Liver (tissue), 9 donors: ENCODE results near the gene HSD3B7. TPM values are rescaled to one million over a fixed set of nuclear protein-coding genes. Genes with fewer than 3 reads are reported as not detected.

Source experiments
- DNase-seq: peaks from one replicate; pipeline ENCODE4 v3.0.0-alpha.2; 2017; ENCODE audit warnings: low spot score
- H3K27ac ChIP-seq, 2 donors: one replicate each; pipeline ENCODE4 v1.7.0; 2013; ENCODE audit warnings: inconsistent platforms in 2 of 2, low read length in 2 of 2, control low read depth in 1 of 2, low read depth in 1 of 2, mild to moderate bottlenecking in 1 of 2
- H3K27me3 ChIP-seq, 4 donors: one replicate each; pipeline versions ENCODE4 v1.6.1 to v1.7.0; 2013; ENCODE audit warnings: low read length in 3 of 4, inconsistent platforms in 1 of 4, mild to moderate bottlenecking in 1 of 4, moderate library complexity in 1 of 4; ENCODE audit not compliant: control insufficient read depth in 4 of 4, insufficient read depth in 4 of 4
- H3K36me3 ChIP-seq, 4 donors: one replicate each; pipeline versions ENCODE4 v1.6.1 to v1.7.0; 2013; ENCODE audit warnings: low read length in 3 of 4, mild to moderate bottlenecking in 3 of 4, low read depth in 1 of 4, moderate library complexity in 1 of 4; ENCODE audit not compliant: control insufficient read depth in 4 of 4, insufficient read depth in 3 of 4
- H3K4me1 ChIP-seq, 4 donors: one replicate each; pipeline versions ENCODE4 v1.6.1 to v1.7.0; 2013; ENCODE audit warnings: low read length in 3 of 4, mild to moderate bottlenecking in 3 of 4, moderate library complexity in 1 of 4; ENCODE audit not compliant: control insufficient read depth in 4 of 4, insufficient read depth in 4 of 4
- H3K4me3 ChIP-seq, 3 donors: one replicate each; pipeline versions ENCODE4 v1.6.1 to v1.7.0; 2013; ENCODE audit warnings: low read length in 3 of 3, control low read depth in 1 of 3, low read depth in 1 of 3, mild to moderate bottlenecking in 1 of 3
- H3K9ac ChIP-seq, 2 donors: one replicate each; pipeline ENCODE4 v1.7.0; 2013; ENCODE audit warnings: low read length in 2 of 2, mild to moderate bottlenecking in 2 of 2, moderate library complexity in 2 of 2, control low read depth in 1 of 2, low read depth in 1 of 2
- H3K9me3 ChIP-seq, 4 donors: one replicate each; pipeline versions ENCODE4 v1.6.1 to v1.7.0; 2013; ENCODE audit warnings: low read length in 3 of 4; ENCODE audit not compliant: control insufficient read depth in 4 of 4
- FOXA2 ChIP-seq: IDR thresholded peaks from 2 replicates; pipeline ENCODE4 v1.6.1; 2016; ENCODE audit warnings: antibody characterized with exemption
- GABPA ChIP-seq, 2 donors: IDR thresholded peaks in 1 of 2; conservative IDR thresholded peaks in 1 of 2; 2 replicates each; pipeline ENCODE4 v1.6.1; 2016; ENCODE audit warnings: antibody characterized with exemption in 2 of 2, mild to moderate bottlenecking in 1 of 2, moderate library complexity in 1 of 2
- HNF4A ChIP-seq, 2 donors: conservative IDR thresholded peaks; 2 replicates each; pipeline ENCODE4 v1.6.1; 2016; ENCODE audit warnings: antibody characterized with exemption in 2 of 2, mild to moderate bottlenecking in 2 of 2
- HNF4G ChIP-seq: IDR thresholded peaks from 2 replicates; pipeline ENCODE4 v1.6.1; 2016; ENCODE audit warnings: antibody characterized with exemption
- JUND ChIP-seq, 2 donors: IDR thresholded peaks; 2 replicates each; pipeline ENCODE4 v1.6.1; 2016; ENCODE audit warnings: antibody characterized with exemption in 2 of 2
- RAD21 ChIP-seq, 2 donors: IDR thresholded peaks; 2 replicates each; pipeline ENCODE4 v1.6.1; 2016; ENCODE audit warnings: antibody characterized with exemption in 2 of 2, mild to moderate bottlenecking in 2 of 2
- RXRA ChIP-seq, 2 donors: IDR thresholded peaks; 2 replicates each; pipeline ENCODE4 v1.6.1; 2017 to 2018; ENCODE audit warnings: antibody characterized with exemption in 2 of 2, mild to moderate bottlenecking in 1 of 2
- SP1 ChIP-seq: IDR thresholded peaks from 2 replicates; pipeline ENCODE4 v1.6.1; 2018; ENCODE audit warnings: antibody characterized with exemption, mild to moderate bottlenecking
- TAF1 ChIP-seq: conservative IDR thresholded peaks from 2 replicates; pipeline ENCODE4 v1.6.1; 2016; ENCODE audit warnings: antibody characterized with exemption, mild to moderate bottlenecking
- WGBS: extraction: QIAGEN DNeasy Blood & Tissue Kit; methylation state at CpG from one replicate; pipeline ENCODE4 v1.1.7; 2013; 5-methylcytosine and 5-hydroxymethylcytosine counted together
- polyA plus RNA-seq, 2 donors: library from polyadenylated mRNA; stranded (reverse) in 1 of 2; unstranded in 1 of 2; fragments of 200-250 nt in 1 of 2; fragments of >200 nt in 1 of 2; fragmentation: Nextera tagmentation in 1 of 2; extraction: Ambion mirVana in 1 of 2; gene quantifications; one replicate each; pipeline versions ENCODE4 v1.2.1 to v1.2.3, GENCODE V29; 2013 to 2015
- total RNA-seq, 2 donors: library from RNA; depleted of rRNA; stranded (reverse); fragments of >200 nt; gene quantifications; one replicate each; pipeline ENCODE4 v1.2.3, GENCODE V29; 2014
- TF ChIP-seq, protein P1 (sequence below): IDR thresholded peaks from 2 replicates; pipeline ENCODE4 v1.6.1; 2016; ENCODE audit warnings: antibody characterized with exemption, mild to moderate bottlenecking
- TF ChIP-seq, protein P2 (sequence below): IDR thresholded peaks from 2 replicates; pipeline ENCODE4 v1.6.1; 2016; ENCODE audit warnings: antibody characterized with exemption
- TF ChIP-seq, protein P3 (sequence below): fragments of 150-350 bp; IDR thresholded peaks from 2 replicates; pipeline ENCODE4 v1.5.1; 2017; ENCODE audit warnings: improper control_type of control experiment, low read depth, low read length; ENCODE audit not compliant: missing input control
- donor health status: healthy.
- donor health status: healthy.
- donor health status: healthy.
- donor health status: healthy.
- donor health status: healthy.

HSD3B7 gene
- total and polyA plus RNA-seq, 4 donors = 23.9 to 93.9 (median 79.4) TPM

DNA sequence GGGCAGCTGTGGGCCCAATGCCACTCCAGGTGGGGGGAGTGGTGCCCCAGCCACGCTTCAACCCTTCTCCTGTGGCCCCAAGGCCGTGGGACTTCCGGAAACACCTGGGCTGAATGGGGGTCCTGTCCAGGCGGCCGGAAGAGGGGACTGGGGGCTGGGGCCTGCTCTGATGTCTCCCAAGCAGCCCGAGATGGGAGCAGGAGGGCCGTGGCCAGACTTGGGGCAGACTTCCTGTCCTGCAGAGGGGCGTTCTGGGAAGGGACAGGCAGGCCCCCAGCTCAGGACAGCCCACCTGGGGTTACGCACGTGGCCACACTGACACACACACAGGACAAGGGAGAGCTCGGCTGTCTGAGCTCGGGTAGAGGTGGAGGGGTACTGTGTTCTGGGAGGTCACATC, 5.1 kb downstream of the HSD3B7 start:
- H3K4me3 ChIP-seq = no peak overlapping the region
- H3K9me3 ChIP-seq = no peaks in the 10 kb centered on the region
- 89% methylated on average over 12 of the region's 12 CpGs for WGBS
- no peak for DNase-seq
- H3K9ac ChIP-seq = no peak overlapping the region
- H3K4me1 ChIP-seq = peaks cover 5 to 17% (median 11%) of the 10 kb centered on the region in 4 donors
- no peak overlapping the region for H3K27ac ChIP-seq
- no peak for TF ChIP-seq FOXA2
- no peak for TF ChIP-seq RXRA (IDR thresholded peaks at IDR 0.05)
- no peak for TF ChIP-seq GABPA (IDR thresholded peaks at IDR 0.05 in 1 of 2, conservative IDR thresholded peaks at IDR 0.05 in 1 of 2)
- TF ChIP-seq HNF4G = no peak
- no peak for TF ChIP-seq SP1
- TF ChIP-seq, protein P1, sequence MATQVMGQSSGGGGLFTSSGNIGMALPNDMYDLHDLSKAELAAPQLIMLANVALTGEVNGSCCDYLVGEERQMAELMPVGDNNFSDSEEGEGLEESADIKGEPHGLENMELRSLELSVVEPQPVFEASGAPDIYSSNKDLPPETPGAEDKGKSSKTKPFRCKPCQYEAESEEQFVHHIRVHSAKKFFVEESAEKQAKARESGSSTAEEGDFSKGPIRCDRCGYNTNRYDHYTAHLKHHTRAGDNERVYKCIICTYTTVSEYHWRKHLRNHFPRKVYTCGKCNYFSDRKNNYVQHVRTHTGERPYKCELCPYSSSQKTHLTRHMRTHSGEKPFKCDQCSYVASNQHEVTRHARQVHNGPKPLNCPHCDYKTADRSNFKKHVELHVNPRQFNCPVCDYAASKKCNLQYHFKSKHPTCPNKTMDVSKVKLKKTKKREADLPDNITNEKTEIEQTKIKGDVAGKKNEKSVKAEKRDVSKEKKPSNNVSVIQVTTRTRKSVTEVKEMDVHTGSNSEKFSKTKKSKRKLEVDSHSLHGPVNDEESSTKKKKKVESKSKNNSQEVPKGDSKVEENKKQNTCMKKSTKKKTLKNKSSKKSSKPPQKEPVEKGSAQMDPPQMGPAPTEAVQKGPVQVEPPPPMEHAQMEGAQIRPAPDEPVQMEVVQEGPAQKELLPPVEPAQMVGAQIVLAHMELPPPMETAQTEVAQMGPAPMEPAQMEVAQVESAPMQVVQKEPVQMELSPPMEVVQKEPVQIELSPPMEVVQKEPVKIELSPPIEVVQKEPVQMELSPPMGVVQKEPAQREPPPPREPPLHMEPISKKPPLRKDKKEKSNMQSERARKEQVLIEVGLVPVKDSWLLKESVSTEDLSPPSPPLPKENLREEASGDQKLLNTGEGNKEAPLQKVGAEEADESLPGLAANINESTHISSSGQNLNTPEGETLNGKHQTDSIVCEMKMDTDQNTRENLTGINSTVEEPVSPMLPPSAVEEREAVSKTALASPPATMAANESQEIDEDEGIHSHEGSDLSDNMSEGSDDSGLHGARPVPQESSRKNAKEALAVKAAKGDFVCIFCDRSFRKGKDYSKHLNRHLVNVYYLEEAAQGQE = no peak
- TF ChIP-seq, protein P2, sequence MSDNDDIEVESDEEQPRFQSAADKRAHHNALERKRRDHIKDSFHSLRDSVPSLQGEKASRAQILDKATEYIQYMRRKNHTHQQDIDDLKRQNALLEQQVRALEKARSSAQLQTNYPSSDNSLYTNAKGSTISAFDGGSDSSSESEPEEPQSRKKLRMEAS = no peak
- TF ChIP-seq HNF4A (conservative IDR thresholded peaks at IDR 0.05) = no peak
- TF ChIP-seq, protein P3, sequence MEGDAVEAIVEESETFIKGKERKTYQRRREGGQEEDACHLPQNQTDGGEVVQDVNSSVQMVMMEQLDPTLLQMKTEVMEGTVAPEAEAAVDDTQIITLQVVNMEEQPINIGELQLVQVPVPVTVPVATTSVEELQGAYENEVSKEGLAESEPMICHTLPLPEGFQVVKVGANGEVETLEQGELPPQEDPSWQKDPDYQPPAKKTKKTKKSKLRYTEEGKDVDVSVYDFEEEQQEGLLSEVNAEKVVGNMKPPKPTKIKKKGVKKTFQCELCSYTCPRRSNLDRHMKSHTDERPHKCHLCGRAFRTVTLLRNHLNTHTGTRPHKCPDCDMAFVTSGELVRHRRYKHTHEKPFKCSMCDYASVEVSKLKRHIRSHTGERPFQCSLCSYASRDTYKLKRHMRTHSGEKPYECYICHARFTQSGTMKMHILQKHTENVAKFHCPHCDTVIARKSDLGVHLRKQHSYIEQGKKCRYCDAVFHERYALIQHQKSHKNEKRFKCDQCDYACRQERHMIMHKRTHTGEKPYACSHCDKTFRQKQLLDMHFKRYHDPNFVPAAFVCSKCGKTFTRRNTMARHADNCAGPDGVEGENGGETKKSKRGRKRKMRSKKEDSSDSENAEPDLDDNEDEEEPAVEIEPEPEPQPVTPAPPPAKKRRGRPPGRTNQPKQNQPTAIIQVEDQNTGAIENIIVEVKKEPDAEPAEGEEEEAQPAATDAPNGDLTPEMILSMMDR = no peak
- no peaks in the 10 kb centered on the region for H3K27me3 ChIP-seq
- peaks cover 0 to 5% (median 0%) of the 10 kb centered on the region in 4 donors for H3K36me3 ChIP-seq

DNA sequence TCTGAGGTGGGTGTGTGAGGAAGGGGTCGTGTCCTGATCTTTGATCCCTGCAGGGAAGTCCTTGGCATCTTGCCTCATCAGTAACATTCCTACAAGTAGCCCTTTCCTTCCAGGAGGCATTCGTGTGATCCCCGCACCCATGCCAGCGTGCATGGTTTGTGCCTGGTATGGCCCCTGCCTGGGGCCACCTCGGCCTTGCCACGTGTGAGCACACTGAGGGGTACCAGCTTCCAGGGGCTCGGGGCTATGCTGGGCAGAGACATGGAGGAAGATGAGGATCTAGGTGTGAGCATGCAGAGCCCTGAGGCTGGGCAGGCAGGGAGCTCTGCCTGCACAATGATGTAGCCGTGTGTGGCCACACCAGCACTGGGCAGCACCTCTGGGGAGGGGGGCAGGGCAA, 6.0 kb downstream of the HSD3B7 start:
- Histone ChIP-seq H3K4me1 (peaks cover 5 to 11% (median 8%) of the 10 kb centered on the region in 4 donors), H3K9ac (no peak overlapping the region), H3K4me3 (no peak overlapping the region), H3K27me3 (no peaks in the 10 kb centered on the region), H3K27ac (no peak overlapping the region), H3K36me3 (peaks cover 0 to 5% (median 0%) of the 10 kb centered on the region in 4 donors), H3K9me3 (no peaks in the 10 kb centered on the region)
- WGBS = 84% methylated on average over 8 of the region's 8 CpGs
- TF ChIP-seq HNF4A (conservative IDR thresholded peaks at IDR 0.05) (no peak), TAF1 (no peak), JUND (IDR thresholded peaks at IDR 0.05) (no peak), RAD21 (IDR thresholded peaks at IDR 0.05) (no peak)
- TF ChIP-seq, protein P1 = no peak
- DNase-seq = no peak
